ENCODE measurements around the gene HEMK1. TPM values are rescaled to one million over a fixed set of nuclear protein-coding genes. Genes with fewer than 3 reads are reported as not detected.

HEMK1 gene
- total RNA-seq, 2 experiments from 2014 or later: 19.3 to 27.4 TPM

DNA sequence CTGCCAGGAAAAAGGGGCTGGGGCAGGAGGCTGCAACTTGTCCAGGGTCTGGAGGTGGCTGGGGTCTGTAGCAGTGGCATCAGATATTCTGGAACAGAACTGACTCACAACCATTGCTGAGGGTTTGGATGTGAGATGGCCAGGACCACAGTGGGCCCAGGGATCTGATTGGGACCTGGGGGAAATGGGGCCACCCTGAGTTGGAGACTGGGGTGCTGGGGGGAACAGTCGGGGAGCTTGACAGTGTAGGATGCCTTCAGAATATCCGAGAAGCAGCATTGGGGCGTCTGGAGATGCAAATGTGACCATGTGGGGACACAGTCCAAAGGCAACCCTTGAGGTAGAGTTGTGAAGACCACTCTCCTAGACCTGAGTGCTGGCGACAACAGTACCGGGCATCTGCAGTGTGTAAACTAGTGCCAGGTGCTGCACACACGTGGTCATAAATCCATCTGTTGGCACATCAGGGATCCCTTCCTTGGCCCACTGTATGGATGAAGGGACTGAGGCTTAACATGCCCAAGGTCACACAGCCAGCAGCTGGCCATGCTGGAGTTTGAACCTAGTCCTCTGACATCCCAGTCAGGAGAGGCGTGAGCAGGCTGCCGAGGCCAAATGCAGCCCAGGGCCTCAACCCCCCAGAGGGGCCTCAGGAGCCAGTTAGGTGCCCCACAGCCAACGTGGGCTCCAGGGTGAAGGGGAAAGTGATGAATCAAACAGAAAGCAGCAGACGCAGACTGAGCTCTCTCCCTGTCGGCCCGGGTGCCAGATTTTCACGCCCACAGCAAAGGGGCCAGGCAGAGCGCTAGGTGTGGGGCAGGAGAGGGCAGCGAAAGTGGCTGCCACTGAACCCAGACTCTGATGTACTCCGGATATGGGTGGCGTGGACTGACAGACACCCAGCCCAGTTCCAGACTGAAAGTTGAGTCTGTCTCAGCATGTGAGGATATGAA, 18.8 kb downstream of the HEMK1 start:
- H3K4me1 ChIP-seq (ENCODE audit: insufficient read depth, low read length, poor library complexity, severe bottlenecking): peaks cover 10% of the 10 kb centered on the region
- no TSS peak for BruUV-seq (replicated peaks)
- H3K9me3 ChIP-seq (ENCODE audit: low read length): no peaks in the 10 kb centered on the region
- no peaks in the 10 kb centered on the region for H3K79me2 ChIP-seq (ENCODE audit: insufficient read depth, low read depth, low read length)
- H3K9me2 ChIP-seq (ENCODE audit: insufficient read depth, low read length): no peaks in the 10 kb centered on the region
- intact Hi-C loops (cut with micrococcal nuclease; ENCODE audit: unreplicated experiment): no loop called here
- no peaks in the 10 kb centered on the region for H4K20me1 ChIP-seq (ENCODE audit: insufficient read depth, low read length)
- no peaks in the 10 kb centered on the region for H3K36me3 ChIP-seq (ENCODE audit: insufficient read depth, low read length)
- no peak for DNase-seq (ENCODE audit: low spot score)
- ChIA-PET CTCF (ENCODE audit: unreplicated experiment) (interaction anchor here (0.6 kb wide), 1 partner anchor 18 kb away, joined by 4 read pairs; no protein-coding TSS in a partner anchor), POLR2A (no interaction called here)
- H3K4me3 ChIP-seq (ENCODE audit: low read depth, low read length, poor library complexity, severe bottlenecking): no peak overlapping the region
- TF ChIP-seq, protein P1, sequence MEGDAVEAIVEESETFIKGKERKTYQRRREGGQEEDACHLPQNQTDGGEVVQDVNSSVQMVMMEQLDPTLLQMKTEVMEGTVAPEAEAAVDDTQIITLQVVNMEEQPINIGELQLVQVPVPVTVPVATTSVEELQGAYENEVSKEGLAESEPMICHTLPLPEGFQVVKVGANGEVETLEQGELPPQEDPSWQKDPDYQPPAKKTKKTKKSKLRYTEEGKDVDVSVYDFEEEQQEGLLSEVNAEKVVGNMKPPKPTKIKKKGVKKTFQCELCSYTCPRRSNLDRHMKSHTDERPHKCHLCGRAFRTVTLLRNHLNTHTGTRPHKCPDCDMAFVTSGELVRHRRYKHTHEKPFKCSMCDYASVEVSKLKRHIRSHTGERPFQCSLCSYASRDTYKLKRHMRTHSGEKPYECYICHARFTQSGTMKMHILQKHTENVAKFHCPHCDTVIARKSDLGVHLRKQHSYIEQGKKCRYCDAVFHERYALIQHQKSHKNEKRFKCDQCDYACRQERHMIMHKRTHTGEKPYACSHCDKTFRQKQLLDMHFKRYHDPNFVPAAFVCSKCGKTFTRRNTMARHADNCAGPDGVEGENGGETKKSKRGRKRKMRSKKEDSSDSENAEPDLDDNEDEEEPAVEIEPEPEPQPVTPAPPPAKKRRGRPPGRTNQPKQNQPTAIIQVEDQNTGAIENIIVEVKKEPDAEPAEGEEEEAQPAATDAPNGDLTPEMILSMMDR (conservative IDR thresholded peaks at IDR 0.05; ENCODE audit: low read length): no peak
- TF ChIP-seq EZH2phosphoT487 (IDR thresholded peaks at IDR 0.05; ENCODE audit: borderline replicate concordance, low read depth, low read length): no peak
- no peak overlapping the region for H3K4me2 ChIP-seq (ENCODE audit: low read length)
- H3K27ac ChIP-seq (ENCODE audit: low read depth, low read length, poor library complexity, severe bottlenecking): no peak overlapping the region
- H2AFZ ChIP-seq (ENCODE audit: low read length): no peak overlapping the region

DNA sequence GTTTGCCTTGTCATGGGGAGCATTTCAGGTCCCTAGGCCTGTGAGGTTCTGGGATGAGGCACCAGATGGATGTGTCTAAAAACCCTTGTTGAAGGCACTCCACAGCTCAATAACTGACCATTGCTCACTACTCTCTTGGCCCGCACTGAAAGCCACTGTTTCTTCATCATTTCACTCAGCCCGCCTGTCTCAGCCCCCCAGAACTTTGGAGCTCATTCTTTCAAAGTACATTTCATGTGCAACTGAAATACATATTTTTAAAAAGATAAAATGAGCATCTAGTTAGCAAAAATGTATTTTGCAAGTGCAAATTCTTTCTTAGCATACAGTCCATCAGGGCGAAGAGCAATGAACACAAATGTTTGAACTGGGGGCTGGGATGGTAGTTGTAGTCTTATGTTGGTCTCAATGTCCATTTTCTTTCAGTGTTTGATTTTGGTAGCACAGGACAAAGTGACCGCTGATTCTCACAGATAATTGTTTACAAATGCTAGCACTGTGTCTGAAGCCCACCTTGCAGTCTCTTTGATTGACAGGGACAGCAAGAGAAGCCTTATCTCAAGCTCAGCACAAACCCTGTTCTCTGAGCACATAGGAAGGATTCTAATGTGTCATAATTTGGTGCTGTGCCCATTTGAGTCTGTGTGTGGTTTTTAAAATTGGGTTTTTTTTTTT, 19.6 kb downstream of the HEMK1 start:
- Histone ChIP-seq H3K79me2 (ENCODE audit: insufficient read depth, low read depth, low read length) (no peaks in the 10 kb centered on the region), H3K4me3 (ENCODE audit: low read depth, low read length, poor library complexity, severe bottlenecking) (no peak overlapping the region), H3K36me3 (ENCODE audit: insufficient read depth, low read length) (no peaks in the 10 kb centered on the region), H4K20me1 (ENCODE audit: insufficient read depth, low read length) (no peaks in the 10 kb centered on the region), H3K4me1 (ENCODE audit: insufficient read depth, low read length, poor library complexity, severe bottlenecking) (peaks cover 10% of the 10 kb centered on the region), H3K27ac (ENCODE audit: low read depth, low read length, poor library complexity, severe bottlenecking) (no peak overlapping the region), H3K9me3 (ENCODE audit: low read length) (no peaks in the 10 kb centered on the region), H3K9me2 (ENCODE audit: insufficient read depth, low read length) (no peaks in the 10 kb centered on the region), H3K4me2 (ENCODE audit: low read length) (no peak overlapping the region), H2AFZ (ENCODE audit: low read length) (no peak overlapping the region)
- POLR2A ChIA-PET: interaction anchor here (0.6 to 1.3 kb wide), 2 partner anchors 20 to 63 kb away, joined by 4 read pairs; no protein-coding TSS in a partner anchor
- intact Hi-C loops (cut with micrococcal nuclease; ENCODE audit: unreplicated experiment): no loop called here
- no TSS peak for BruUV-seq (replicated peaks)
- no peak for DNase-seq (ENCODE audit: low spot score)
- TF ChIP-seq, protein P1 (conservative IDR thresholded peaks at IDR 0.05; ENCODE audit: low read length): no peak
- no peak for TF ChIP-seq EZH2phosphoT487 (IDR thresholded peaks at IDR 0.05; ENCODE audit: borderline replicate concordance, low read depth, low read length)
- CTCF ChIA-PET (ENCODE audit: unreplicated experiment): interaction anchor here (0.6 kb wide), 2 partner anchors 19 to 1854 kb away, joined by 3 to 4 read pairs; no protein-coding TSS in a partner anchor
